HG02798 (cell line): ENCODE results near the gene GNAI2.

Experiments used
- ATAC-seq: cut with Tn5 transposase; IDR thresholded peaks from one replicate; pipeline ENCODE4 v1.9.1; 2021; ENCODE audit warnings: mild to moderate bottlenecking; ENCODE audit not compliant: unreplicated experiment, poor library complexity

Gene GNAI2

GRCh38 chr3:50293079-50293801 is 57.2 kb downstream of the GNAI2 start:
- ATAC-seq, result no peak

GRCh38 chr3:50294089-50294488 is 58.1 kb downstream of the GNAI2 start:
- no peak for ATAC-seq

- ATAC-seq, result no peak
Observed at GRCh38 chr3:50294492-50295403, 58.7 kb downstream of the GNAI2 start.

- no peak for ATAC-seq
Observed at GRCh38 chr3:50295553-50296431, 59.8 kb downstream of the GNAI2 start.

- ATAC-seq, result no peak
Observed at GRCh38 chr3:50296721-50297383, 60.8 kb downstream of the GNAI2 start.

GRCh38 chr3:50297384-50297775 is 61.4 kb downstream of the GNAI2 start:
- no peak for ATAC-seq

- no peak for ATAC-seq
Observed at GRCh38 chr3:50297896-50298725, 62.1 kb downstream of the GNAI2 start.

- peak; percentile 91 for ATAC-seq
Observed at GRCh38 chr3:50298836-50299637, 63.0 kb downstream of the GNAI2 start, which contains the start of the genes HYAL3 and NAA80. TSS of gene HYAL3 (minus strand) at chr3:50299405. CDS start at chr3:50295602, 3,803 bp downstream. TSS of gene NAA80 (minus strand) at chr3:50299405. CDS start at chr3:50297463, 1,942 bp downstream.

- no peak for ATAC-seq
Observed at GRCh38 chr3:50299638-50299928, 63.6 kb downstream of the GNAI2 start.

- no peak for ATAC-seq
Observed at GRCh38 chr3:50299929-50300680, 64.1 kb downstream of the GNAI2 start.

- no peak for ATAC-seq
Observed at GRCh38 chr3:50300681-50301254, 64.8 kb downstream of the GNAI2 start.

GRCh38 chr3:50302095-50303012 is 66.3 kb downstream of the GNAI2 start:
- no peak for ATAC-seq

- no peak for ATAC-seq
Observed at GRCh38 chr3:50303013-50303815, 67.2 kb downstream of the GNAI2 start, which contains the start of gene HYAL1. TSS of gene HYAL1 (minus strand) at chr3:50303574. CDS start at chr3:50302956, 618 bp downstream.

GRCh38 chr3:50304601-50305000 is 68.6 kb downstream of the GNAI2 start:
- no peak for ATAC-seq
